HEK293T (cell line): ENCODE data around the gene R3HDM2.

ENCODE experiments used
- ARNT ChIP-seq: fragments of 450-650 bp; IDR thresholded peaks from 2 replicates; pipeline ENCODE4 v1.6.1; 2017; ENCODE audit warnings: mild to moderate bottlenecking
- CTBP1 ChIP-seq: fragments of 450-650 bp; IDR thresholded peaks from 2 replicates; pipeline ENCODE4 v1.6.1; 2016; ENCODE audit warnings: borderline replicate concordance
- ELF4 ChIP-seq: fragments of 450-650 bp; IDR thresholded peaks from 2 replicates; pipeline ENCODE4 v1.6.1; 2017; ENCODE audit warnings: antibody characterized with exemption
- FOXA1 ChIP-seq: fragments of 450-650 bp; IDR thresholded peaks from 2 replicates; pipeline ENCODE4 v1.6.1; 2016; ENCODE audit warnings: mild to moderate bottlenecking
- FOXK2 ChIP-seq: fragments of 450-650 bp; IDR thresholded peaks from 2 replicates; pipeline ENCODE4 v1.6.1; 2016; ENCODE audit warnings: mild to moderate bottlenecking
- HDGF ChIP-seq: fragments of 450-650 bp; IDR thresholded peaks from 2 replicates; pipeline ENCODE4 v1.6.1; 2017; ENCODE audit warnings: antibody characterized with exemption, borderline replicate concordance
- L3MBTL2 ChIP-seq: fragments of 450-650 bp; conservative IDR thresholded peaks from 2 replicates; pipeline ENCODE4 v1.6.1; 2016; ENCODE audit warnings: mild to moderate bottlenecking
- LEF1 ChIP-seq: fragments of 450-650 bp; IDR thresholded peaks from 2 replicates; pipeline ENCODE4 v1.6.1; 2017; ENCODE audit warnings: mild to moderate bottlenecking, borderline replicate concordance
- NFRKB ChIP-seq: fragments of 450-650 bp; IDR thresholded peaks from 2 replicates; pipeline ENCODE4 v1.6.1; 2016; ENCODE audit warnings: mild to moderate bottlenecking, moderate library complexity
- PKNOX1 ChIP-seq: fragments of 450-650 bp; IDR thresholded peaks from 2 replicates; pipeline ENCODE4 v1.6.1; 2016
- SP1 ChIP-seq: fragments of 450-650 bp; IDR thresholded peaks from 2 replicates; pipeline ENCODE4 v1.6.1; 2017
- SUZ12 ChIP-seq: fragments of 450-650 bp; IDR thresholded peaks from 2 replicates; pipeline ENCODE4 v1.6.1; 2016; ENCODE audit warnings: mild to moderate bottlenecking
- TARDBP ChIP-seq: fragments of 450-650 bp; IDR thresholded peaks from 2 replicates; pipeline ENCODE4 v1.6.1; 2016
- ZNF384 ChIP-seq: fragments of 450-650 bp; IDR thresholded peaks from 2 replicates; pipeline ENCODE4 v1.6.1; 2016

GRCh38 chr12:57239587-57240065 is 191.2 kb downstream of the R3HDM2 start:
- TF ChIP-seq ELF4 (no peak), L3MBTL2 (no peak), LEF1 (no peak), ZNF384 (no peak), HDGF (no peak), FOXK2 (no peak), NFRKB (no peak), SP1 (no peak), SUZ12 (no peak), FOXA1 (no peak), ARNT (no peak), TARDBP (no peak), CTBP1 (no peak), PKNOX1 (no peak)
